ENCODE results near the gene PIK3R3.
A peak's percentile ranks its signal among the peaks of the same experiment; 100 is the strongest.

PIK3R3 gene

GRCh38 chr1:46169811-46170454 is 37.5 kb upstream of the PIK3R3 start:
- H3K4me3 ChIP-seq (ENCODE audit: control insufficient read depth, low read depth, low read length) = no peak overlapping the region
- TF ChIP-seq CTCF (conservative IDR thresholded peaks at IDR 0.05; ENCODE audit: control insufficient read depth, insufficient read depth, low read depth, low read length) = no peak
- no peak for DNase-seq (ENCODE audit: low read depth)

GRCh38 chr1:46168477-46168876 is 36.0 kb upstream of the PIK3R3 start:
- no peak overlapping the region for H3K4me3 ChIP-seq (ENCODE audit: control insufficient read depth, low read depth, low read length)
- TF ChIP-seq CTCF (conservative IDR thresholded peaks at IDR 0.05; ENCODE audit: control insufficient read depth, insufficient read depth, low read depth, low read length) = no peak
- DNase-seq (ENCODE audit: low read depth) = no peak

DNA sequence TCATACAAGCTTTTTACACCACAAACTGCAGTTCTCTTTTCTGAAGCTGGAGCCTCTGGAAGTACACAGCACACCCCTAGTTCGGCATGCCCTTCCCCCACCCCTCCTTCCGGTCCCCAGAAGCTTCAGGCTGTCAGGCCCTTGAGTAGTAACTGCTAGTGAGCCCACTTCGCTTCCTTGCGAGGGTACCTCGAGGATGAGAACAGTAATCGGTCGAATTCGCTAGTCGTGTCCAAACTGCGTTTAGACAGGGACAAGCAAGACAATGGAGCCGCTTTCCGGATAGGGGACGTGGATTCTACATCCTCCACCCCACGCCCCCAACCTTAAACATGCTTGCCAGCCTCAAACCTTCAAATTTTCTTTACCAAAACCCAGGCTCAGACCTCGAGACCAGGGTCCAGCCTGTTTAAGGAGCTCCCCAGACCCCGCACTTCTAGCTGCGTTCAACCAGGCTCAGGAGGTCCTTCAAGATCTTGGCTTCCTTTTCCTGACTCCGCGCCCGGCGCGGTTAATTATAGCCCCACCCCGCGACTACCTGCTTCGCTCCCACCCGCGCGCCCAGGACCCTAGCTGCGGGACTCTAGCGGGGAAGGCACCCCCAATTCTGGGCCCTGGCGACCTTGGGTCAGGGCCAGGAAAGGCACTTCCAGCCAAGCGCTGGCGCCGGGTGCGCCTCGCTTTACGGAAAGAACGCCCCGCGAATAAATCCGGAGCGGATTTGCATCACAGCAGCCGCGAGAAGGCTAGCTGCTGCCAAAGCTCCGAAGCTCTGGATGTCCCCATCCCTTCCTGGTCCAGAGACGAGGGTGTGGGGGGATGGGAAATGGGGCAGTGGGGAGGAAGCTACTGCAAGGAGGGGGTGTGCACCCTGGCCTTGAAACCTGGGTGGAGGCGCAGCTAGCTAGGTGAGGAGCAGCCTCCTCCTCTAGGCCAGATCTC is 34.4 kb upstream of the PIK3R3 start:
- peak overlapping the region; percentile 28 for H3K4me3 ChIP-seq (ENCODE audit: control insufficient read depth, low read depth, low read length)
- no peak for DNase-seq (ENCODE audit: low read depth)
- no peak for TF ChIP-seq CTCF (conservative IDR thresholded peaks at IDR 0.05; ENCODE audit: control insufficient read depth, insufficient read depth, low read depth, low read length)

GRCh38 chr1:46160212-46160611 is 27.8 kb upstream of the PIK3R3 start:
- no peak overlapping the region for H3K4me3 ChIP-seq (ENCODE audit: control insufficient read depth, low read depth, low read length)
- no peak for DNase-seq (ENCODE audit: low read depth)
- TF ChIP-seq CTCF (conservative IDR thresholded peaks at IDR 0.05; ENCODE audit: control insufficient read depth, insufficient read depth, low read depth, low read length) = no peak

DNA sequence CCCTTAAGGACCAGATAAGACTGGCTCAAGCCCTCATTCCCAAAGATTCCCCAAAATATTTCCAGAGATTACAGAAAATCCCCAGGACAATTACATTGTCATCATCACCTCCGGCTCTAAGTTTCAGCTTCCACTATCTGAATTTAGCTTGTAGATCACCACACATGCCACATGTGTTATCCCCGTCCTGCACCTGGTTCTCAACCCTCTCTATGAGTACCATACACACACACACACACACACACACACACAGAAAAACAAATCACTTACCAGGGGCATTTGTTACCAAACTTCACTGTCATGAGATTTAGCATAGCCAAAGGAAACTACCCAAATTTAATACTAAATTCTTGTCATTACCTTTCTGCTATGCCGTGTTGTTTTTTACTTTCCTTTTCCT is 27.1 kb upstream of the PIK3R3 start:
- no peak overlapping the region for H3K4me3 ChIP-seq (ENCODE audit: control insufficient read depth, low read depth, low read length)
- no peak for TF ChIP-seq CTCF (conservative IDR thresholded peaks at IDR 0.05; ENCODE audit: control insufficient read depth, insufficient read depth, low read depth, low read length)
- DNase-seq (ENCODE audit: low read depth) = no peak

GRCh38 chr1:46158312-46159281 is 26.2 kb upstream of the PIK3R3 start:
- no peak overlapping the region for H3K4me3 ChIP-seq (ENCODE audit: control insufficient read depth, low read depth, low read length)
- no peak for TF ChIP-seq CTCF (conservative IDR thresholded peaks at IDR 0.05; ENCODE audit: control insufficient read depth, insufficient read depth, low read depth, low read length)
- no peak for DNase-seq (ENCODE audit: low read depth)

Data from fibroblast of mammary gland (primary cell).